HT-29 (cell line): ENCODE data around the gene PTPRE. TPM values are rescaled to one million over a fixed set of nuclear protein-coding genes. Genes with fewer than 3 reads are reported as not detected.

ENCODE experiments used
- DNase-seq: peaks from one replicate; pipeline ENCODE4 v3.0.0-alpha.2; 2015; ENCODE audit warnings: low spot score
- total RNA-seq: library from RNA; depleted of rRNA; stranded (reverse); fragments of >200 nt; shearing (Covaris generic); gene quantifications from 2 replicates; pipeline ENCODE4 v1.2.3, GENCODE V29; 2014

PTPRE gene
- total RNA-seq, 1 experiment from 2014 or later = 3.4 TPM

DNA sequence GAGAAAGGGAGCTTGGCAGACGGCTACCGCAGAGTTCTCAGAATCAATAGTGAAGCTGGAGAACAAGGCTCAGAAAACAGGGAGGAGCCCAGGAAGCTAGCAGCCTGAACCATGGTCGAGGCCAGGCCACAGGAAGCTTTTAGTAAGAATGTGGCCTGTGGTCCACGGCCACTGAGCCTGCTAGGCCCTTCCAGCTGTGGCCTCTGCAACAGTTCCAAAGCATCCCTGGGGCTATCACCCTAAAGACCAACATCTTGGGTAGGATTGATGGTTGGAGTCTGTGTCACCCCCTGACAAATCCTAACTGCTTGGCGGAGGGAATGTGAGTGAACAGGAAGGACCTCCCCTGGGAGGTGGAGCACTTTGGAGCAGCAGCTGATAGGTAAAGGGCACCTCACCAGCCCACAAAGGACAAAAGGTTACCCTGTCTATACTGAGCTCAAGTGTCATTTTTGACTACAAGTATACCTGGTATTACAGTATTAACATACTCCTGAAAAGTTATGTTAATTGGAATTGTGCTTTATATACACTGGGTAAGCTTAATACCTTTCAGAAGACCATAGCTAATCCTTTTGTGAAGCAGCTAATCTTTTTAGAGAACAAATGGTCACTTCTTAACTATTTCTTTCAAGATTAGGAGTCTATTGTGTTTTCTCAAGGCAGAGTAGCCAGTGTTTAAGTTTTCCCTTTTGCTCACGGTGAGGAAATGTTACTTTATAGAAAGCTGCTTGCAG lies 18.7 kb downstream of the PTPRE start:
- no peak for DNase-seq

DNA sequence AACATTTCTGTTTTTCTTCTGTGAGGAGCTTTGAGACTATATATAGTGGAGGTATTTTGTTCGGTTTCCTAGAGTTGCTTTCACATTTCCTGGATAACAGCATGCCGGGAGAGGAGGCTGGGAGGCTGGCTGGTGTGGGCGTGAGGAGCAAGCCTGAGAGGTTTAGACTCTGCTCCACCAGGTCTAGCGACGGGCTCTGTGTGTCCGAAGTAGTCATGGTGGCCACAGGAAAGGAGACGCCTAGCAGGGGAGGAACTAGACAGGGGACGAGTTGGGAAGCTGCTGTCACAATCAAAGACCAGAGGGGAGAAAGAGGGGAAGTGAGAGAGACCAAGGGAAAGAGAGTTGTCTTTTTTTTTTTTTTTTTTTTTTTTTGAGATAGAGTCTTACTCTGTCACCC lies 19.6 kb downstream of the PTPRE start:
- DNase-seq = no peak

DNA sequence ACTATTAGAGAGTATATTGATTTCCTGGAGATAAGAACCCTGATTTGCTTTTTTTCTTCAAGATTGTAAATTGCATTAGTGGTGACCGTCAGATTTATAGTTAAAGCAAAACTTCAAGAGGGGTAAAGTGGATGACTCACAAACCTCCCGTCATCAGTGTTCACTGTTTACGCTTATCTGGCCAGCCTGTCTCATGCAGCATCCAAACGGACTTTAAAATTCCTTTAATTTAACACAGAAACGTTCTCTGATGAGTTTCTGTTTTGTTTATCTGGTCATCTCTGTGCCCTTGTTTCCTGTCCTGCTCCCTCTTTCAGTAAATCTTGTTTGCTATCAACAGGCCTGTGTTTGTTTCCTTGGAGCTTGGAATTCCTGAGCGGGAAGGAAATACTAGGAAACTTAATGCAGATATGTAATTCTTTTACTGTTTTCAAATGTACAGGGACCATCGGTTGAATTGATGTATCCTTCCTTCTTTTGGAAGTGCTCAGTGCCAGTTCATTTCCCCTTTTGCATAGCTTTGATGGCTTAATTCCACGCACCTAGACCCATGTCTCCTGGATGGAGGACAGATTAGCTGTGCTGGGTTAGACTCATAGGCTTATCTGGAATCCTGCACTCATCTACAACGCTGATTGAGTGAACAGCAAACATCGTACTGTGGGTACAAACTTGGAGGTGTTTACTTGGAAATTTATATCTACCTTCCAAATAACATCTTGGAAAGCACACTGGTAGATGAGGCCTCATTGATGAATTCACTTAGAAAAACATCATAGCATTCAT lies 21.3 kb downstream of the PTPRE start:
- peak; percentile 5 for DNase-seq

DNA sequence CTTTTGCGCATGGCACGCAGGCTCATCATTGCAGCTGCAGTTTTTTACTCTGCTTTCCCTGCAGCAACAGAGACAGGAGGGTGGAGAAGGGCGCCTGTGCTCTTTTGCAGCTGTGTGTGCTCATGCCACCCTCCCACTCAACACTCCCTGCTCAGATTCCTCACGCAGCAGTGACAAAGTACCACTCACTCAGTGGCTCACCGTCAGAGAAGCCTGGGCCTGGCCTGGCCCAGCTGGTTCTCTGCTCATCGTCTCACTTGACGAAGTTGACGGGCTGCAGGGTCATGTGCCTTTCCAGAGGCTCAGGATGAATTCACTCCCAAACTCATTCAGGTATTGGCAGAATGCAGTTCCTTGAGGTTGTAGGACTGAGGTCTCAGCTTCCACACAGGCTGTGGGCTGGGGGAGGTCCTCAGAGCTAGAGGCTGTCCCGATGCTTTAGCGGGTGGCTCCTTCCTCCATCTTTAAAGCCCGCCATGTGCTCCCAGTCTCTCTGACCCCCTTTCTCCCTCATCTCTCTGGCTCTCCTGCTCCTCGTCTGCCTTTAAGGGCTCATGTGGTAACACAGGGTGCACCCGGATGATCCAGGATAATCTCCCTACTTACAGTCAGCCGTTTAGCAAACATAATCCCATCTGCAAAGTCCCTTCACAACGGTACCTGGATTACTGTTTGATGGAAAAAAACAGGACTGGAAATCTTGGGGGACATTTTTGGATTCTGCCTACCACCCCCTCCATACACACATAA lies 25.8 kb downstream of the PTPRE start:
- DNase-seq = no peak

DNA sequence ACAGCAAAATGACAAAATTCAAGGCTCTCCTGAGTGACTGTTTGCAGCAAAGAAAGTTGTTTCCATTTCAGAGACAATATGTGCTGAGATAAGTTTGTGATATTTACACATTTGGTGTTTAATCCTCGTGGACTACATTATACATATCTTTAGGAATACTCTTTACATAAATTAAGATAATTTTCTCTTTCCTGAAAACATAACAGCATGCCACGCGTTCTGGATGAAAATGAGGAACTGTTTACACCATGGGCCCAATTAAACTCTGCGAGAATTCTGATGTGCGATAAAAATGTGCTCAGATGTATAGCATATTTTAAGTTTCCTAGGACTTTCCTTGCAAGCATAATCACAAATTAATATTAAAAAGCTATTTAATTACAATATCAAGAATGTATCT lies 26.4 kb downstream of the PTPRE start:
- DNase-seq = no peak

DNA sequence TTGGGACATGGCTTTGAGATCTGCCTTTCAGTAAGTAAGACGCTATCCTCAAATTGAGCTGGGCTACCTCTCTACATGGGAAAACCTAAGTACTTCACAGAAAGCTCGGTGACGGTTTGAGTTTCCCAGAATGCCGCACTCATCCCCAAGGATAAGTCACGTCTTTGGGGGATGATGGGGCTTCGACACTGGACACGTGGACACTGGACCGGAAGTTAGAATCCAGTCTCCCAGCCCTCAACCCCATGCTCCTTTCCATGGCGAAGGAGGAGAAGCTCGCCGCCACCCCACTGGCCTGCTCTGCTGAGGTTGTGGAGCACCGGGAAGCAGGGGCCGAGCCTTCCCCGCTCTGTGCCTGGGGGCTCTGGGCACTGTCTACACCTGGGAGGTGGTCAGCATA lies 27.5 kb downstream of the PTPRE start:
- DNase-seq = no peak

DNA sequence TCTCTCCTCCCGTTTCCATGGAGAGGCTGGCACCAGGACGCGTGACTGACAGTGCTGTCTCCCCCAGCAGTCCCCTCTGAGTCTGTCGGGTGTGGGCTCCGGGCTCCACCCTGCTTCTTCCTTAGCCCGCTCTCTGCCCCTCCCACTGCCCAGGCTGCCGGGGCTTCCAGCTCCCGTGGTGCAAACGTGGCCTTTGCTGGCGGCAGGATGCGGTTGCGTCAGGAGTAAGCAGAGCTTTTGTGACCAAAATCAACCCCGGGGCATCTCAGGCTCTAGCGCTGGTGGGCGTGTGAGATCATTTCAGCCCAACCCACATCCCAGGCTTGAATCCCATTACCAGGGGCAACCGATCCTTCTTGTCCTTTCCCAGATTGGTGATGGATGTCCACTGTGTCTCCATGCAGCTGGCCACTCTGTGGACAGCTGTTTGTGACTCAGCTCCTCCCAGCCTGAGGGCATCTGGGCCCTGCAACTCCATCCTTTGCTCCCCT lies 28.2 kb downstream of the PTPRE start:
- DNase-seq = no peak

DNA sequence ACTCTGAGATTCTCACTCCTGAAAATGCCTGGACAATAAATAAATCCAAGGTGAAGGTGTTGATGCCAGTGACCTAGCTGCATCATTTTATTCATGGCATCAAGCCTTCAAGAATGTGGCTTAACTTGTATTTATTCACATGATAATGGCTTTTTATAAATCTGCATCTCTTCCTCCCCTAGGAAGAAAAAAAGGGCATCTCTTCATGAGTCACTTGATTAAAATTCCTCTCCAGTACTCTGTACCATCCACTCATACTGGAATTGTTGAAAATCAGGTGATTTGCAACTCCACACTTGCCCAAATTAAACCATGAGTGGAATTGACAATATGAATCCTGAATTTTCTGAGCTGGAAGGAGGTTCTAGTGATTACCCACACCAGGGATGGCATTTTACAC lies 30.2 kb downstream of the PTPRE start:
- no peak for DNase-seq

DNA sequence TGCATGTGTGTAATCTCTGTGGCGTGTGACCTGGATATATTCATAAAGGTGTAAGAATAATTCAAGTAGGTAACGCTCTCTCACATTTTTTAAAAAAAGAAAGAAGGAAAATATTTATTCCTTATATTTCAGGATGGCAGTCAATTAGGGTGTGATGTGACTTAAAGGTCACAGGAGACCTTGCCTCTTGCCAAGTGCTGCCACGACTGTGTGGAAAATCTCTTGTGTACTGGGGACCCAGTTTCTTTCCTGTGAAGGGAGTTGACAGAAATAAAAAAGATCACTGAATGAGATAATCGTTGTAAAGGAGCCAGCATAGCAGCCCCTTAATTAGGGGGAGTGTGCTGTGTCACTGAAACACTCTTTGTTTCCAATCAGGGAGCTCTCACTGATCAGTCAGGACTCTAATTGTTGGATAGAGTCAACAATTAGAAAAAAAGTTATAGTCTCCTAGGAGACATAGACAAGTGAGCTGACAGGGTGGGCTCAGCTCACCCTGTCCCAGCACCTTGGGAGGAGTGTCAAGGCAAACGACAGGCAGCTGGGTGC lies 31.1 kb downstream of the PTPRE start:
- DNase-seq = no peak

DNA sequence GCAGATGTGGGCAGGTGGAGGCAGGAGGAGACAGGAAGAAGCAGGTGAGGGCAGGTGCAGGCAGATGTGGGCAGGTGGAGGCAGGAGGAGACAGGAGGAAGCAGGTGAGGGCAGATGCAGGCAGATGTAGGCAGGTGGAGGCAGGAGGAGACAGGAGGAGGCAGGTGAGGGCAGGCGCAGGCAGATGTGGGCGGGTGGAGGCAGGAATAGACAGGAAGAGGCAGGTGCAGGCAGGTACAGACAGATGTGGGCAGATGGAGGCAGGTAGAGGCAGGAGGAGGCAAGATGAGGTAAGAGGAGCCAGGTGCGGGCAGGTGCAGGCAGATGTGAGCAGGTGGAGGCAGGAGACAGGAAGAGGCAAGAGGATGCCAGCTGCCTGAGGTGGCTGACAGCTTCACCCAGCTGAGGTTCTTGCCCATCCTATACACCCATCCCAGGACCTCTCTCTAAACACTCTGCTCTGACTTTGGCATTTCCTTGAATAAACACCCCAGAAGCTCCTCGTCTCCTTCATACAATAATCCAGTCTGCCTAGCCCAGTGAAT lies 33.0 kb downstream of the PTPRE start:
- DNase-seq = no peak

DNA sequence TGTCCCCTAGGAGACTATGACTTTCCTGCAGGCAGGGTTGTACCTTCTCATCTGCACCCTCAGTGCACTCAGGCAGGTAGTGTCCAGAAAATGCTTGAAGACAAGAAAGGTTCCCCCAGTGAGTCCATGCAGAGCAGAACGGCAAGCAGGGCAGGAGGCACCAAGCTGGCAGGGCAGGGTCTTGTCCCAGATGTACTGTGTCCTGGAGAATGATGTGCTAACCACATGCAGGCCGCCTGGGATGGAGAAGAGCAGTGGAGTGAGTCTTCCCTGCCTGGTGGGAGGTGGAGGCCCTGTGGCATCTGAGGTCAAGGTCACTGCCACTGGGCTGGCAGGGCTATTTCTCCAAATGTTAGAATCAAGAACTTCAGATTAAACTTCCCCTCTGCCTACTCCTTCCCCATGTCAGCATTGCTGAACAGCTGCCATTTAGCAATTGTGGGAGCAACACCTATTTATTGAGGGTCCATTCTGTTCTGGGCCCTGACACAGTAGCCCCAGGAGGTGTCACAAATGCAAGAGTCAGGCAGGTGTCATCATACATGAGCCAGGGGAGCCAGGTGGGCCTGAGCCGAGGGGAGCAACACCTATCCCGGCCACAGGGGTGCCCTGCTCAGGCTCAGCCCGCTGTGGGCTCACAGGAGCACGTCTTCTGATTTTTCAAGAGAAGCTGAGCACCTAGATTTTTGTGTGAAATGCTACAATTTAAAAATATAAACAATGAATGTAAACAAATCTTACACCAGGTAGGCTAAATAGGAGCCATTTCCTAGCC lies 34.1 kb downstream of the PTPRE start:
- DNase-seq = no peak

DNA sequence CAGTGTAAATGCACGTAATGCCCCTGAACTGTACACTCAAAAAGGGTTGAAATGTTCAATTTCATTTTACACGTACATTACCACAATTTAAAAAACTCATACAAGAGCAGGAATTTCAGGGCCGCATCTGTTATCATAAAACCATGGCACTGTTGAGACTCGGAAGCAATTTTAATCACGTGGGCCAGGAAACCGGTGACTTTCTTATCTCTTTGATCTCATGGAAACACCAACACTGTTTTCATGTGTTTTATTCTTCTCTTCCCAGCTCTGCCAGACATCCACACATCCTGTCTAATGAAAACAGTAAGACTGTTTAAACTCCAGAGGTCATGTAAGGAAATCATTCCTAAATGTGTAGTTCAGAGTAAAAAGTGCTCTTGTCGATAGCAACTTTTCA lies 35.9 kb downstream of the PTPRE start:
- DNase-seq = no peak

DNA sequence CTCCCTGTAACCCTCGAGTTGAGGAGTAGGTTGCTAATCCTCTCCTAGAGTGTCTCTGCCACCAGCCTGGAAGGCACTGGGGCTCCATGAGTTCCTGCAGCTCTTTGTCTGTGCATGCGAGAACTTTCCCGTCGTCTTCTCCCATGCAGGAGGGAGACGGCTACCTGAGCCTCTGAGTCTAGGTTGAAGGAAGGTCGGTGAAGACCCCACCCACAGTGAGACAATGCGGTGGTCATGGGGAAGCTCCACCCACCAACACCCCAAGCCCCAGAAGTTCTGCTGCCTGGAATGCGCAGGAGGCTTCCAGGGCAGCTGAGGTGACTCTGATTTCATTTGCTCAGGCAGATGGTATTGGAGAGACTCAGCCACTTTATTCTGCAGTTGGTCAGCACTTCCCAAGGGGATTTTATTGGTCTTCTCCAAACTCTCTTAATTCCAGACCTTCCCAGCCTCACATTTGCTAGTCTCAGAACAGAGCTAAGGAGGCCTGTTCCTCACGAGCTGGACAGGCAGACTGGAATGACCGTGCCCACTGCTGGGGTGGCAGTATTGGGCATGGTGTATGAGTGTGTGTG lies 36.5 kb downstream of the PTPRE start:
- no peak for DNase-seq

DNA sequence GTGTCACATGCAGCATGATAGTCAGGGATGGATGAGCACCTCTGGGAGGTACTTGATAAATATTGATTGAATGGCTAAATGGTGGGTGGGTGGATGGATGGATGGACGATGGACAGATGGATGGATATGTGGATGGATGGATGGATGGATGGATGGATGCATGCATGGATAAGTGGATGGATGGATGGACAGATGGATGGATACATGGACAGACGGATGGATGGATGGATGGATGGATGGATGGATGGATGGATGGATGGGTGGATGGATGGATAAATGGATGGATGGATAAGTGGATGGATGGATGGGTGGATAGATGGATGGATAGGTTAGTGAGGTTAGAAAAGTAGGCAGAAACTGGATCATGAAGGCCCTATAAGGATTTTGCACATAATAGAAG lies 37.4 kb downstream of the PTPRE start:
- DNase-seq = no peak

DNA sequence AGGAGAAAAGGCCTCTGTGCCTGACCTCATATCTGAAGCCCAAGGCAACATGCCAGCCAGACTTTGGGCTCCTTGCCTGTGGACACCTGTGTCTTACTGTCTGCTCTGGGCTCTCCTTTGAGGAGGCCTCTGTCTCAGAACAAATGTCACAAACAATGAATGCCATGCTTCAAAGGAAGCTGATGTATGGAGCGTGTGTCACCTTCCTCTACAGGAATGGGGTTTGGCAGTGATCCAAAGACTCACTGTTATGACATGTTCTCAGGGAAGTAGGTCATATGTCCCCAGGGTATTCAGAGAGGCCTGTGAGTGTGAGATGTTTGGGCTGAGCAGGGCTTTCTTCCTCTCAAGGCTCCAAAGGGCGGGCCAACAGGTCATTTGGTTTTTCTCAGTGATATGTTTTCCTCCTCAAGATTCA lies 38.4 kb downstream of the PTPRE start:
- DNase-seq = peak; percentile 97

DNA sequence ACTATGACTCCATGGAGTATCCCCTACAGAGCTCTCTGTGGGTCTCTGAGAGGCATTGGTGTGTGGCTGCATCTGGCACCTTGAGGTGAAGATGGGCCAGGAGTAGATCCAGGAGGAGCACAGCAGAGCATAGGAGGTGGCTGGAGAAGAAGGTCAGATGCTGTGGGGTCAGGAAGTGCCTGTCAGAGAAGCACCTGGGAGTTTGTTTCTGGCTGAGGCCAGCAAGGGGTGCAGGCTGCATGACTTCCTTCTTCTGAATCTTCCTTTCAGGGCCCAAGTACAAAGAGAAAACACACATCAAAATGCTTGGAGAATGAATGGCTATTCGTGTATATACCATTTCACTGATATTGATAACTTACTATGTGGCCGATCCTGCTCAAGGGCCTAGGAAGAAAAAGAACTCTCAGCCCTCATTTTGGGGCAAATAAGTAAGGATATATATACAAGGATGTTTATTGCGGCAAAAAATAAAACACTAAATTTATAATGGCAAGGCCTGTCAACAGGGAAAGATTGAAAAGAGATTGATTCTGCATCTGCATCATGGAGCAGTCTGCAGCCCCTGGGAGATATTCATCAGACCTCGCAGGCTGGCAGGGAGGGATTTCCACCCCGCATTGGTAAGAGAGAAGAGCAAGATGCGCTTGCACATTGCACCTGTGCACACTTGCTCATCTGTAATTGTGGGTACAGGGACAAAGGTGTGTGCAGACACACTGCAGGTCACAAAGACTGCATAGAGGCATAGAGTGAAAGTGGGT lies 39.2 kb downstream of the PTPRE start:
- DNase-seq = no peak

DNA sequence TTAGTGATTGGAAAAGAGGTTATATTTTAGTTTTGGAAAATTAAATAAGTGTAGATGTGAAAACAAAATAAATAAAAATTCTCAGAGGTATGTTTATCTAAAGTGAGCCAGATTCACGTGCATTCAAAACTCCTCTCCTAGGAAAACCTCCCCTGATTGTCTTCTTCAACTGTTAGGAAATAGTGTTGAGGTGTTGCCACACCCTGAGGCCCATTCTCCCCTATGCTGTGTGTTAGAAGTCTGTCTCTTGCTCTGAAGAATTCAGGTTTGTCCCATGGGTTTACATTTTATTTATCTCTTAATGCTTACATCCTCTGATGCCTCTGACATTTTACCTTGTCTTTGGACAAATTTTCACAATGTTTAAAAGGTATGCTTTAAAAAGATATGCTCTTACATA lies 40.3 kb downstream of the PTPRE start:
- DNase-seq = no peak

DNA sequence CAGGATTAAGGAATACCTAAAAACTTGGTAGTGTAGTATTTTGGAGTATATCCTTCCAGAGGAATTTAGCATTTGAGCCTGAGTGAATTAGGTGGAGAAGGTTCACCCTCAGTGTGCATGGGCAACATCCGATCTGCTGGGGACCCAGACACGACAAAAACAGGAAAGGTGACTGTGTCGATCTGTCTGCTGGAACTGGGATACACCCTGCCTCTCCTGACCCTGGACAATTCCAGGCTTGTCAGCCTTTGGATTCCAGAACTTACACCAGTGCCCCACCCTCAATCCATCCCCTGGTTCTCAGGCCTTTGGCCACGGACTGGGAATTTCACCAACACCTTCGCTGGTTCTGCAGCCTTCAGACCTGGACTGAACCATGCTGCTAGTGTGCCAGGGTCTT lies 41.9 kb downstream of the PTPRE start:
- no peak for DNase-seq

DNA sequence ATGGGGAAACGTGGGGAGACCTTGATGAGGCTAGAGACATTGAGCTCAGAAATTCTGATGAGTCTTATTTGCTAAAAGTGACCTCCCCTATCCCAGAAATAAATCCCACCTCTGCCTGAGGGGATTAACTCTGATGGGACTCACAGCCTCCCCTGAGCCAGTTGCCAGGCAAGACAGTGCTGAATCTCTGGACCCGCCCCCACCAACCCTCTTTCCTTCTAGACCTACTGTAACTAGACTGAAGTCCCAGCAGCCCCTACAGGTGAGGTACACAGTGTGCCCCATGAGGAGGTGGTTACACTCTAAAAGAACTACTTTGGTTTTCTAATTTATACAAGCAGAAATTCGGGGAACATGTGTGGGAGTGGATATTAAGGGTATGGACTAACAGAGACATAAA lies 42.9 kb downstream of the PTPRE start:
- DNase-seq = no peak
